Measurements from ENCODE around the gene ACOT11.

The ACOT11 gene

DNA sequence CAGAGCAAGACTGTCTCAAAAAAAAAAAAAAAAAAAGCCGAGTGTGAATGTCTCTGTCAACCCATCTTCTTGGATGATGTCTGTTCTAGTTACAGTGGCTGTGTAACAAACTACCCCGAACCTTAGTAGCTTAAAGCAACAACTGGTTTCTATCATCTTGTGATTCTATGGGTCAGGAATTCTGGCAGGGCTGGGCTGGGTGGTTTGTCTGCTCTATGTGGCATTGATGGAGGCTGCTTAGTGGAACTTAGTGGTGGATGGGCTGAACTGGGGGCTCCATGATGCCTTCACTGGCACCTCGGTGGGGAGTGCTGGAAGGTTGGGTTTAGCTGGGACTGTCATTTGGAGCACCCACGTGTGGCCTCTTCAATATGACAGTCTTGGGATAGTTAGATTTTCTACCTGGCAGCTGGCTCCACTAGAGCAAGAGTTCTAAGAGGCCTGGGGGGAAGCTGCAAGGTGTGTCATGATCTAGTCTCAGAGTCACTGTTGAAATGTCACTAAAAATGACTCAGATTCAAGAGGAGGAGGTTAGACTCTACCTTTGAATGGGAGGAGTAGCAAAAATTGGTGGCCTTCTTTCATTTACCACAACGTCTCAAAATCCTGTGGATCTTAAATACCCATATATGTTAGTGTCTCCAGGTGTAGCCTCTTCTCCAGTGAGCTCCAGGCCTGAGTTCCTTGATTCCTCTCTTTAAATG lies 18.6 kb downstream of the ACOT11 start:
- no peak for DNase-seq

DNA sequence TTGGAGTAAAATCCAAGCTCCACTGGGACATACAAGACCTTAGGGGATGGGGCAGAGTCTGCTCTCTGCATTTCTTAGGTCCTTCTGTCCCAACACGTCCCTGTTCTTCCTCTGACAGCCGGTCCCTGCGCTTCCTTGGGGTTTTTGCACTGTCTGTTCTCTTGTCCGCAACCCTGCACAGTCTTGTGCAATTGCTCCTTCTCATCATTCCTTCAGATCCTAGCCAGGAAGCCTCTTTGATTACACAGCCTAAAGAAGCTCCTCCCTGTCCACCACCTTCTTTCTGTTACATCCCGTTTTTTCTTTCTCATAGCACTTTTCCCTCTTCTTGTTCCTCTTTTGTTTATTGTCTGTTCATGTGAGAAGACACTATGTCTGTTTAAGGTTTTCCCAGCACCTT lies 19.9 kb downstream of the ACOT11 start:
- DNase-seq, result no peak

DNA sequence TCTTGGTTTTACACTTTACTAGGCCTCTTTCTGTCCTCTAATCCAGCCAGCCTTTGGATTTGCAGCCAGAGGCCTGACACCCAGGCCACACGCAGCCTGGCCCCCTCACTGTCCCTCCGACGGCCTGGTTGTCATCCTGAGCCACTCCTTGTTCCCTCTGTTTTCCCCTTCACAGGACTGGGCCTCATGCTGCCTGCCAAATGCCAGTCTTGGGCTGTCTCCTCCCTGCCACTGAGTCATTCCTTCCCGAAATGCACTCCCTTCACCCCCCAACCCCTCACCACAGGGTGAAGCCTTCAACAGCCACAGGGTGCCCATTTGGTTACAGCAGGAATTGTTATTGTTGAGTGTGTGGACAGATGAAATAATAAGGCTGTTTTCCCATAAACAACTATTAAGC lies 21.3 kb downstream of the ACOT11 start:
- no peak for DNase-seq

DNA sequence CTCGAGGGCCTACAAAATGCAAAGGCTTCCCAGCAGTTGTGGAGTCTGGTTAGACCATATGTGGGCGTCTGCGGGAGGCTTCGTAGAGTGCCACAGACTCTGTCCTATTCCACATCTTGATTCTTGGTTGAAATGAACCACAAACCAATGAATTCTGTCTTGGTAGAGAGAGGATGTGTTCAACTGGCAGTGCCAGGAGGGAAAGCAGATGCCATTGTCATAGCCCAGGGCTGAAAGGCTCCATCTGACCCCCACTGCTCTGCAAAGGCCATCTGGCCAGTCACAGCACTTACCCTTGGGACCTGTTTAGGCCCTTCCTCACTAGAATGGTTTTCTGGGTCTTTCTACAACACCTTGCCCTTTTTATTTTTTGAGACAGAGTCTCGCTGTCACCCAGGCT lies 22.1 kb downstream of the ACOT11 start:
- no peak for DNase-seq

DNA sequence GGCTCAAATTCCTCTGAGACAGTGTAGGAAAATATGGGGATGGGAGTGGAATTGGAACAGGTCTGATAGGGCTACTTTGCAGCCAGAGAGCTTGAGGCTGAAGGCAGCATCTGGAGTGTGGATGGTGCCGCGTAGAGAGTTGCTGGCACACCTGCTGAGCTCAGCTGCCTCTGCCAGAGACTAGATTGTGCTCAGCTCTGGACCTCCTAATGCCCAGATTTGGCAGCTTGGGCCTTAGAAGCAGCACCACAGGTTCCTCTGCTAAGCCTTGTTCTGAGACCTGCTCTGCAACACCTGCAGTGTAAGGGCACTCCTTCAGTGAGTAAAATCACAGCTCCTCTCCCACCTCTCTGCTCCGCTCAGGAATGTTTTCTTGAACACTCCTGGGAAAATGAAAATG lies 23.3 kb downstream of the ACOT11 start:
- no peak for DNase-seq

- no peak for DNase-seq
Measured at GRCh38 chr1:54571803-54572541, 23.9 kb downstream of the ACOT11 start.

GRCh38 chr1:54572542-54572850 lies 24.5 kb downstream of the ACOT11 start:
- no peak for DNase-seq

DNA sequence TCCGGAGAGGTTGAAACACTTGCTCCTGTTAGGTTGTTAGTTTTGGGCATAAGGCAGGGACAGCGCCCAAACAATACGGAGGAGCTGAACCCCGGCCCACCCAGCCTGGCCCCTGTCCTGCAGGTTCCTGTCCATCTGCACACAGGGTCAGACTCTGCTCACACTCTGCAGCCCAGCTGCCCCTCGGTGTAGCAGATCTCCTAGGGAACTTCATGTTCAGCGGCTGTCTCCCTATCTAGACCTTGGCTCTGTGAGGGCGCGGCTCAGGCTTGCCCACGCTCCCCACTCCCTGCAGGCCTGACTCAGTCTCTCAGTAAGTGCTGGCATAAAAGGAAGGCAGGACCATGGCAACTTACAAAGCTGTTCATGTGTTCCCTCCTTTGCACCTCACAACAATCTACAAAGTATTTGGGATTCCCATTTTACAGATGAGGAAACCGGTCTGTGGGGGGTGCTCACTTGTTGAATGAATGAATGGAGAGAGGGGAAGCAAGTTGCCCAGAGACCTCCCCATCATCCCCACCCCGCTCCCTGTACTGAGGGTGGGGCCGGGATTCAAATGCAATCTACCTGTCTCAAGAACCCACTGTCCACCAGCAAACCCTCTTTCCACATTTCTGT lies 26.2 kb downstream of the ACOT11 start:
- no peak for DNase-seq

GRCh38 chr1:54575161-54575560 lies 27.1 kb downstream of the ACOT11 start:
- no peak for DNase-seq

DNA sequence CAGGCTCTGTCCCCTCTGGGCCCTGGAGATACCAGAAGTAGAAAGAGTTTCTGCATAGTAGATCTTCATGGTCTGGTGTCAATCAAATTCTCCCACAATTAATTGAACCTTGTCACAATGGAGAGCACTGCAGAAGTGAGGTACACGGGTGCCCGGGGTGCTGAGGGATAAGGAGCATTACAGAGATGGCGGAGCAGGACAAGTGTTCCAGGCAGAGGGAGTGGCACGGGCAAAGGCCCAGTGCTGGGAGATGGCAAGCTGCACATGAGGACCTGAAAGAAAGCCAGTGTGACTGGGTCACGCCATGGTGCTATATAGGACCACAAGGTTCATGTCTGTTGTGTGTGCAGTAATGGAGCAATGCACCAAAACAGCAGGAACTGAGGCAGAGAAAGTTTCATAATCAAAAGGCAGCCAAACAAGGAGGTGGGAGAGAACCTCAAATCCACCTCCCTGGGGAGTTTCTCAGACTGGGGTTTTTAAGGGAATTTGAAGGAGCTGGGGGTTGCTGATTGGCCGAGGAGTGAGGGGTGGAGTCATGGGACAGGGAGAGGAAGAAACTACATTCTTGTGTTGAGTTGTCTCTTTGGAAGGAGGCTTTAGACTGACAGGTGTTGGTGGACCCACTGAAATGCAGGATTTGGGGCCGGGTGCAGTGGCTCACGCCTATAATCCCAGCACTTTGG lies 27.7 kb downstream of the ACOT11 start:
- DNase-seq, result no peak

DNA sequence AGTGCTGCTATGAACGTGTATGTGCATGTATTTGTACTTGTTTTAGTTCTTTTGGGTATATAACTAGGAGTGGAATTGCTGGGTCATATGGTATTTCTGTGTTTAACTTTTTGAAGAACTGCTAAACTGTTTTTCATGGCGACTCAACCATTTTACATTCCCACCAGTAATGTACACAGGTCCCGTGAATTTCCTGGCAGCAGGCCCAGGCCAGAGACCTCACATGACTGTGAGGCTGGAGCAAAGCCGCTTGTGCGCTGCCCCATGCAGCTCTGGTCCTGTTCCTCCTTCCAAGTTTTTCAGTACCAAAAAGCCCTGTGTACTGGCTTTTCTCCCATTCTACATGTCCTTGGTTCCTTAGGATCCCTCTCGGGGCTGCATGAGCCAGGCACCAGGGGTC lies 29.6 kb downstream of the ACOT11 start:
- peak; percentile 76 for DNase-seq

DNA sequence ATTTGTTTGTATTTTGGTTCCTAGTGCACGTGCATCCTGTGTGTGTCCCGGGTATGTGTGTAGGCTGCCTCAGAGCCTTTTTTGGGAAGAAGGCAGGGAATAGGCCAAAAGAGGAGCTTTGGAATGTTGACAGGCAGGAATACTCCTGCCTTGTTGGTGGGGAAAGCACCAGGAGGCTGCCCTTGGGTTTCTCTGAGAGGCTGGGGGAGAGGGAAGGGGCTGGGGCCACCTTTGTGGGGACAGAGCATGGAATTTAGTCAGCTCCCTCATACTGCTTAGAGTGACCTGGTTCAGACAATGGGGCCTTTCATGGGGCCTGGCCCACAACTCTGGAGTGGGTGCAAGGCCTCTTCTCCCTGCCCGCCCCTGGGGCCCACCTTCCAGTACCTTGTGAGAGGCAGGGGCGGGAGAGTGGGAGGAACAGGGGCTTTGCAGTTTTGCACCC lies 31.3 kb downstream of the ACOT11 start:
- no peak for DNase-seq

DNA sequence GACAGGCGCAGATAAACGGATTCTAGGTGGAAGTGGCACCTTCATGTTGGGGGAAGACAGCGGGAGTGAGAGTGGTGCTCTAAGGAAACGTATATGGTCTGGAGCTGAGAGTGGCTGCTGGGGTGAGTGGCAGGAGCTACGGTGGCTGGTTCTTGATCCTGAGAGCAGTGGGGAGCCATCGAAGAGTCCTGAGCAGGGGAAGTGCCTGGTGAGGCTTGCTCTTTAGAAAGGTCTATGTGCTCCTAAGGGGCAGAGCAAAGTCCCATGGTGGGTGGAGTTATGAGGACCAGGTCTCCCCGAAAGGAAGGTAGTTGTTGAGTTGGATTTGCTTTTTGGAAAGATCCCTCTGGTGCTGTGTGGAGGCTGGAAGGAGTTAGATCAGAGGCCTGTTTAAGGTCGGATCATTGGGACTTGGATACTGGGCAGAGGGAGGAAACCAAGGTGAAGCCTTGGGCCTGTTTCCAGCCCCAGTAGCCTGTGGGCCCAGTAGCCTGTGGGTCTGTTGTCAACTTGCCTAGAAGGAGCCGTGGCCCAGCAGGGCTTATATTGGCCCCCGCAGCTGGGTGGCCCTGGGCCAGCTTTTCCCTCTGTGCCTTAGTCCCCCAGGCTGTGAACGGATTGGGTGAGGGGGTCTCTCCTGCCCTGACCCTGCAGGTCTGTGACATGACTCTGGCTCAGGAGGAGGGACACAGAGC lies 33.0 kb downstream of the ACOT11 start:
- no peak for DNase-seq

GRCh38 chr1:54581621-54582035 lies 33.6 kb downstream of the ACOT11 start:
- DNase-seq, result peak; percentile 90

DNA sequence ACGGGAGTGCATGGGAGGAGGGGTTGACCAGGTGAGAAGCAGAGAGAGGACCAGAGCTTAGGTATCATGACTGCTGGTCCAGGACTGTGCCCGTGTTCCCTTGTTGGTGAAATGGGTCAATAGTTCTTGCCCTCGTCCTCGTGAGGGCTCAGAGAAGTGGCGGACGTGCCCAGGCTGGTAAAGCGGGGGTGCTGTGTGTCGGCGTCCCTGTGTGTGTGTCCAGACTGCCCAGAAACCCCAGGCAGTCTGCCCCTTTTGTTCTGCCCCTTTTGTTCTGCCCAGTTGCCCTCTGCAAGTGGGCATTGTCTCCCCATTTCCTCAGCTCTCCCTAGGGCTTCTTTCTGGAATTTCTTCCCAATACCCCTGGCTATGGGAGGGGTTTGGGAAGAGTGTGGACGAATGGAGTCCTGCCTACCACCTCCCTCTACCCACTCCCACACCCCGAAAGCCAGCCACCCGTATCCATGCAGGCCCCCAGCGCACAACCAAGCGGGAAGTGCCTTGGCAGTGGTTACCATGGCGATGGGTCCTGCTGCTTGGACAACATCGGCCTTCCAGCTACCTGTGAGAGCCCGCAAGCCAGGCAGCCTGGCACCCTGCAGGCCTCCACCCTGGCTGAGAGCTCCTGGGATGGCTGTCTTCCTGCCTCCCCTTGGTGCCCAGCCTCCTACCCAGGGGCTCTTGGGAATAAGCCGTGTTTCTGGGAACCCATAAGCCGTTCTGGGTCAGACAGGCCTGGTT lies 34.7 kb downstream of the ACOT11 start:
- peak; percentile 49 for DNase-seq

GRCh38 chr1:54583307-54583686 lies 35.3 kb downstream of the ACOT11 start:
- DNase-seq, result no peak

GRCh38 chr1:54583871-54584270 lies 35.8 kb downstream of the ACOT11 start:
- DNase-seq, result peak; percentile 80

- no peak for DNase-seq
Measured at GRCh38 chr1:54584575-54584974, 36.5 kb downstream of the ACOT11 start.

DNA sequence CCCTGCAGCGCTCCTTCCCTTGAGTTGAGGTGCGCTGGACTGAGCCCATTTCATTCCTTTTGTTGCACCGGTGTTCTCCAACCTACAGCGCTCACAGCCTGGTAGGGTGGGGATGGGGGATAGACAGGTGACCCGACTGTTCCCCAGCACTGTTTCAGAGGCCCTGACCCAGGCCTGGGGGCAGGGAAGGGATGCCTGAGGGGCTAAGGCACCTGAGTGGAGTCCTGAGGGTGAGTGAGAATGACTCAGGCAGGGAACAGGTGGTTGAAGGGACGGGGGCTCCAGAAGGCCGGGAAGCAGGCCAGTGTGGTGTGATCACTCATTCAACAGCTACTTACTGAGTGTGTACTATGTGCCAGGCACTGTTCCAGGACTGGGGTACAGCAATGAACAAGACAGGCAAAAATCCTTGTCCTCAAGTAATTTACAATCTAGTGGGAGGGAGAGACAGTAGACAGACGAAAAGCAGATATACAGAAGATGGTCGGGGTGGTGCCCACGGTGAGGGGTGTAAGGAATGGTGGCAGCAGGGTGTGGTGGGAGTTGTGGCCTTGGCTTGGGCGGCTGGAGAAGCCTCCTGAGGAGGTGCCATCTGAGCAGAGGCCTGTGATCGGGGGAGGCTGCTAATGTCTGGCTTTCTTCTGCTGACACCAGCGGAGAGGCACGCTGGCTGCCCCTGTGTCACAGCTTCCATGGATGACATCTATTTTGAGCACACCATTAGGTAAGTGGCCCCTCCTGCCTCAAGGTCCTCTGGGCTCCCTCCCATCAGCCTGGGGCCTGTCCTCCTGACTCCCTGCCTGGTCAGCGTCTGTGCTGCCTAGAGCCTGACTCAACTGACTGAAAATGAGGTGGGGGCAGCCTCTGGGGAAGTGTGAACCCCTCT lies 37.4 kb downstream of the ACOT11 start:
- no peak for DNase-seq

GRCh38 chr1:54588377-54588776 lies 40.3 kb downstream of the ACOT11 start:
- DNase-seq, result no peak

DNA sequence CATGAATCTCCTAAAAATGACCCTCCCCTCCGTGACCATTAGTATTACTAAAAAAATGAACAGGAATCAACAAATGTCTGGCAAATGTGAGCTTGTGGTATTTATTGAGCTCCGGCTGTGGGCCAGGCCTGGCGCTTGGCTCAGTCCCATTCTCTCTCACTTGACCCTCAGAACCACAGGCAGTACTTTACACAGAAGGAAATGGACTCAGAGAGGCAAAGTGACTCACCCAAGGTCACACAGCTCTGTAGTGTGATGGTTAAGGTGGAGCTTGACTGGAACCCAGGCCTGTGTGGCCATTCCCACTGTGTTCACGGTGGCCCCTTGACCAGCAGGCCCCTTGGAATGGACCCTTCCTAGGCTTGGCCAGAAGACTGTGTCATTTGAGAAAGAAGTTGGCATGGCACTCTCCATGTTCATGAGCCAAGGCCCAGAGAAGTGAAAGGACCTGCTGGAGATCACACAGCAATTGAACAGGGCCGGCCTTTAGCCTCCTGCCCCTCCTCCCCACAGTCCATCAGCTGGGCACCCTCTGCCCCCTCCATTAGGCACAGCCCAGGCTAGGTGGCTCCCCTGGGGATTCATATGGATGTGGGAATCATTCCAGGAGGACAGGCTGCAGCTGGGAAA lies 43.2 kb downstream of the ACOT11 start:
- DNase-seq, result no peak

Measured in right hindlimb (tissue), 1 donor.